Neural crest cell (in vitro differentiated cells): ENCODE results near the gene DDX46. TPM values are rescaled to one million over a fixed set of nuclear protein-coding genes. Genes with fewer than 3 reads are reported as not detected.

ENCODE experiments used
- DNase-seq: peaks from one replicate; pipeline ENCODE4 v3.0.0; 2021; ENCODE audit warnings: low read depth, mixed read lengths, low spot score
- H3K27ac Mint-ChIP-seq: one replicate; pipeline ENCODE4 v1.8.0; 2021; ENCODE audit warnings: mild to moderate bottlenecking, mixed read lengths; ENCODE audit not compliant: unreplicated experiment
- H3K27me3 Mint-ChIP-seq: 2 replicates; pipeline ENCODE4 v1.8.0; 2021; ENCODE audit warnings: low read depth, mild to moderate bottlenecking, mixed read lengths
- H3K36me3 Mint-ChIP-seq: 2 replicates; pipeline ENCODE4 v1.8.0; 2021; ENCODE audit warnings: low read depth, mild to moderate bottlenecking, mixed read lengths
- H3K4me1 Mint-ChIP-seq: 2 replicates; pipeline ENCODE4 v1.8.0; 2021; ENCODE audit warnings: mixed read lengths
- H3K4me3 Mint-ChIP-seq: one replicate; pipeline ENCODE4 v1.8.0; 2021; ENCODE audit warnings: mild to moderate bottlenecking, mixed read lengths
- H3K9me3 Mint-ChIP-seq: 2 replicates; pipeline ENCODE4 v1.8.0; 2021; ENCODE audit warnings: mixed read lengths
- total RNA-seq: library from RNA; stranded (reverse); gene quantifications from 2 replicates; pipeline ENCODE4 v1.2.1, GENCODE V29; 2021
- TF ChIP-seq, protein P1 (sequence below): fragments of 200-600 bp; sonication (generic); conservative IDR thresholded peaks from 2 replicates; pipeline ENCODE4 v1.5.0; 2021; ENCODE audit warnings: antibody characterized with exemption, mild to moderate bottlenecking

DDX46 gene
- total RNA-seq, 1 donor from 2014 or later: 78.5 TPM

DNA sequence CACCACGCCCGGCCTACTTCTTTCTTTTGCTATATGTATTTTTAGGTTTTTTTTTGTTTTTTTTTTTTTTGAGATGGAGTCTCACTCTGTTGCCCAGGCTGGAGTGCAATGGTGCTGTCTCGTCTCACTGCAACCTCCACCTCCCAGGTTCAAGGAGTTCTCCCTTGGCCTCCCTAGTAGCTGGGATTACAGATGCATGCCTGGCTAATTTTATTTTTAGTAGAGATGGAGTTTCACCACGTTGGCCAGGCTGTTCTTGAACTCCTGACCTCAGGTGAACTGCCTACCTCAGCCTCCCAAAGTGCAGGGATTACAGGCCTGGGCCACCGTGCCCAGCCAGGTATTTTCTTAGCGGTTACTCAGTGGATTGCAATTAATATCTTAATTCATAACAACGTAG lies 63.3 kb downstream of the DDX46 start:
- H3K4me1 Mint-ChIP-seq: no peaks in the 10 kb centered on the region
- peaks cover 10% of the 10 kb centered on the region for H3K36me3 Mint-ChIP-seq
- DNase-seq: no peak
- H3K9me3 Mint-ChIP-seq: no peaks in the 10 kb centered on the region
- H3K27ac Mint-ChIP-seq: no peak overlapping the region
- H3K4me3 Mint-ChIP-seq: no peak overlapping the region
- H3K27me3 Mint-ChIP-seq: no peaks in the 10 kb centered on the region
- TF ChIP-seq, protein P1, sequence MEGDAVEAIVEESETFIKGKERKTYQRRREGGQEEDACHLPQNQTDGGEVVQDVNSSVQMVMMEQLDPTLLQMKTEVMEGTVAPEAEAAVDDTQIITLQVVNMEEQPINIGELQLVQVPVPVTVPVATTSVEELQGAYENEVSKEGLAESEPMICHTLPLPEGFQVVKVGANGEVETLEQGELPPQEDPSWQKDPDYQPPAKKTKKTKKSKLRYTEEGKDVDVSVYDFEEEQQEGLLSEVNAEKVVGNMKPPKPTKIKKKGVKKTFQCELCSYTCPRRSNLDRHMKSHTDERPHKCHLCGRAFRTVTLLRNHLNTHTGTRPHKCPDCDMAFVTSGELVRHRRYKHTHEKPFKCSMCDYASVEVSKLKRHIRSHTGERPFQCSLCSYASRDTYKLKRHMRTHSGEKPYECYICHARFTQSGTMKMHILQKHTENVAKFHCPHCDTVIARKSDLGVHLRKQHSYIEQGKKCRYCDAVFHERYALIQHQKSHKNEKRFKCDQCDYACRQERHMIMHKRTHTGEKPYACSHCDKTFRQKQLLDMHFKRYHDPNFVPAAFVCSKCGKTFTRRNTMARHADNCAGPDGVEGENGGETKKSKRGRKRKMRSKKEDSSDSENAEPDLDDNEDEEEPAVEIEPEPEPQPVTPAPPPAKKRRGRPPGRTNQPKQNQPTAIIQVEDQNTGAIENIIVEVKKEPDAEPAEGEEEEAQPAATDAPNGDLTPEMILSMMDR: no peak

GRCh38 chr5:134824681-134825080 lies 66.1 kb downstream of the DDX46 start:
- no peaks in the 10 kb centered on the region for H3K27me3 Mint-ChIP-seq
- H3K4me3 Mint-ChIP-seq: no peak overlapping the region
- DNase-seq: no peak
- no peak overlapping the region for H3K27ac Mint-ChIP-seq
- TF ChIP-seq, protein P1: no peak
- no peaks in the 10 kb centered on the region for H3K4me1 Mint-ChIP-seq
- H3K9me3 Mint-ChIP-seq: no peaks in the 10 kb centered on the region
- H3K36me3 Mint-ChIP-seq: peaks cover 3% of the 10 kb centered on the region

DNA sequence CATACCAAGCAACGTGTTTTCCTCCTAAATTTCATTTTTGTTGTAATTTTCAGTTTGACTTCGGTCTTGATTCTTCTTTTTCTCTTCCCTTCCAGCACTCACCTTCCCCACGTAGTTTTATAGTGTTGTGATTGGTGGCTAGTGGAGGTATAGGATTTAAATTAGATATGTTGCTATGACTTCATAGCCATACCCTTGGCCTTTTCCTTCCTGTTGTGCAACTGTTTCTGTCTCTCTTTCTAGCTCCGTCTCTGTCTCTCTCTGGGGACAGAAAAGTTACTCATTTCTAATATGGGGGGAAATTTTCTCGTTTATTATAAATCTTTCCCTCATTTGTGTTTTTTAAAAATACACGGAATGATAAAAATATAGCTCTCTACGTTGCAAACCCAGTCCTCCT lies 66.6 kb downstream of the DDX46 start:
- Mint-ChIP-seq H3K9me3 (no peaks in the 10 kb centered on the region), H3K27ac (no peak overlapping the region), H3K36me3 (peaks cover 3% of the 10 kb centered on the region), H3K4me1 (no peaks in the 10 kb centered on the region), H3K27me3 (no peaks in the 10 kb centered on the region), H3K4me3 (no peak overlapping the region)
- DNase-seq: no peak
- TF ChIP-seq, protein P1: no peak

- Mint-ChIP-seq H3K27me3 (no peaks in the 10 kb centered on the region), H3K9me3 (no peaks in the 10 kb centered on the region), H3K27ac (no peak overlapping the region), H3K4me3 (no peak overlapping the region), H3K4me1 (no peaks in the 10 kb centered on the region), H3K36me3 (no peaks in the 10 kb centered on the region)
- no peak for DNase-seq
- TF ChIP-seq, protein P1: no peak
Measured at GRCh38 chr5:134833340-134834032, 74.9 kb downstream of the DDX46 start.

- no peak overlapping the region for H3K4me3 Mint-ChIP-seq
- H3K9me3 Mint-ChIP-seq: no peaks in the 10 kb centered on the region
- H3K27me3 Mint-ChIP-seq: no peaks in the 10 kb centered on the region
- DNase-seq: no peak
- no peak overlapping the region for H3K27ac Mint-ChIP-seq
- H3K36me3 Mint-ChIP-seq: peaks cover 6% of the 10 kb centered on the region
- peaks cover under 1% of the 10 kb centered on the region for H3K4me1 Mint-ChIP-seq
- TF ChIP-seq, protein P1: no peak
Measured at GRCh38 chr5:134835623-134836022, 77.0 kb downstream of the DDX46 start.
